Activated naive CD4-positive, alpha-beta T cell treated with anti-CD3 and anti-CD28 coated beads for 36 hours (primary cell): ENCODE data around the gene GDF10. TPM values are rescaled to one million over a fixed set of nuclear protein-coding genes. Genes with fewer than 3 reads are reported as not detected.

Source experiments
- CTCF ChIA-PET: fragments of 350-600 bp; sonication (Branson Sonifier 250); formaldehyde crosslinking; loops from one replicate; lab custom pipeline; 2021; ENCODE audit warnings: antibody characterized with exemption; lab: Charles Lee
- DNase-seq: peaks from one replicate; pipeline ENCODE4 v3.0.0-alpha.2; 2020
- H3K27ac Mint-ChIP-seq: one replicate; pipeline ENCODE4 v1.8.0; 2021; ENCODE audit warnings: mild to moderate bottlenecking, mixed read lengths
- H3K27me3 Mint-ChIP-seq: one replicate; pipeline ENCODE4 v1.8.0; 2021; ENCODE audit warnings: low read depth, mixed read lengths
- H3K36me3 Mint-ChIP-seq: one replicate; pipeline ENCODE4 v1.8.0; 2021; ENCODE audit warnings: low read depth, mixed read lengths
- H3K4me1 Mint-ChIP-seq: one replicate; pipeline ENCODE4 v1.8.0; 2021; ENCODE audit warnings: low read depth, mixed read lengths
- H3K4me3 Mint-ChIP-seq: one replicate; pipeline ENCODE4 v1.8.0; 2021; ENCODE audit warnings: mild to moderate bottlenecking, moderate library complexity, mixed read lengths
- H3K9me3 Mint-ChIP-seq: one replicate; pipeline ENCODE4 v1.8.0; 2021; ENCODE audit warnings: mixed read lengths
- intact Hi-C: fragments of 100-400 bp; cut with micrococcal nuclease; formaldehyde crosslinking; loops from one replicate; pipeline ENCODE4 v1.15.1; 2023
- total RNA-seq, 2 experiments: library from RNA; stranded (reverse); gene quantifications; one replicate each; pipeline ENCODE4 v1.2.3, GENCODE V29; 2021

Gene GDF10
- total RNA-seq, 2 experiments from 2014 or later, result 0.12 to 0.19 TPM

- no peaks in the 10 kb centered on the region for H3K4me1 Mint-ChIP-seq
- H3K4me3 Mint-ChIP-seq, result no peak overlapping the region
- H3K27ac Mint-ChIP-seq, result no peak overlapping the region
- CTCF ChIA-PET, result interaction anchor here (0.8 kb wide), 1 partner anchor 272 kb away, joined by 4 read pairs; no protein-coding TSS in a partner anchor
- H3K36me3 Mint-ChIP-seq, result no peaks in the 10 kb centered on the region
- no peaks in the 10 kb centered on the region for H3K27me3 Mint-ChIP-seq
- DNase-seq, result no peak
- H3K9me3 Mint-ChIP-seq, result no peaks in the 10 kb centered on the region
- intact Hi-C loops, result no loop called here
Measured at GRCh38 chr10:47320812-47321211, 20.8 kb downstream of the GDF10 start.

GRCh38 chr10:47321521-47322195 is 21.7 kb downstream of the GDF10 start:
- DNase-seq, result no peak
- Mint-ChIP-seq H3K4me1 (no peaks in the 10 kb centered on the region), H3K9me3 (no peaks in the 10 kb centered on the region), H3K27ac (no peak overlapping the region), H3K4me3 (no peak overlapping the region), H3K36me3 (no peaks in the 10 kb centered on the region), H3K27me3 (no peaks in the 10 kb centered on the region)
- intact Hi-C loops, result no loop called here
- CTCF ChIA-PET, result interaction anchor here (1.1 kb wide), 1 partner anchor 11 kb away, joined by 3 read pairs; no protein-coding TSS in a partner anchor

- intact Hi-C loops, result no loop called here
- Mint-ChIP-seq H3K36me3 (no peaks in the 10 kb centered on the region), H3K4me3 (no peak within 1 kb of the TSS), H3K4me1 (no peaks in the 10 kb centered on the region), H3K27ac (no peak within 1 kb of the TSS), H3K27me3 (no peaks in the 10 kb centered on the region), H3K9me3 (no peaks in the 10 kb centered on the region)
- DNase-seq, result no peak
- CTCF ChIA-PET, result interaction anchor here (1.1 to 2.2 kb wide), 4 partner anchors 11 to 298 kb away, joined by 3 to 7 read pairs (median 4); no protein-coding TSS in a partner anchor
Measured at GRCh38 chr10:47322300-47323061, 22.5 kb downstream of the GDF10 start, which contains the start of gene GDF2. Gene GDF2, plus strand, starts transcription at chr10:47322454. Its CDS starts 215 bp downstream, at chr10:47322669.

GRCh38 chr10:47323087-47323486 is 23.1 kb downstream of the GDF10 start:
- H3K27me3 Mint-ChIP-seq, result no peaks in the 10 kb centered on the region
- no peak for DNase-seq
- H3K27ac Mint-ChIP-seq, result no peak overlapping the region
- intact Hi-C loops, result no loop called here
- no peaks in the 10 kb centered on the region for H3K36me3 Mint-ChIP-seq
- H3K9me3 Mint-ChIP-seq, result no peaks in the 10 kb centered on the region
- no peak overlapping the region for H3K4me3 Mint-ChIP-seq
- H3K4me1 Mint-ChIP-seq, result no peaks in the 10 kb centered on the region
- CTCF ChIA-PET, result interaction anchor here (1.1 to 2.2 kb wide), 4 partner anchors 11 to 298 kb away, joined by 3 to 7 read pairs (median 4); no protein-coding TSS in a partner anchor

- CTCF ChIA-PET, result interaction anchor here (1.0 to 2.2 kb wide), 5 partner anchors 12 to 299 kb away, joined by 3 to 7 read pairs (median 4); no protein-coding TSS in a partner anchor
- H3K36me3 Mint-ChIP-seq, result no peaks in the 10 kb centered on the region
- no peaks in the 10 kb centered on the region for H3K27me3 Mint-ChIP-seq
- H3K4me1 Mint-ChIP-seq, result no peaks in the 10 kb centered on the region
- no peaks in the 10 kb centered on the region for H3K9me3 Mint-ChIP-seq
- DNase-seq, result no peak
- no peak overlapping the region for H3K27ac Mint-ChIP-seq
- intact Hi-C loops, result no loop called here
- no peak overlapping the region for H3K4me3 Mint-ChIP-seq
Measured at GRCh38 chr10:47323636-47324296, 23.8 kb downstream of the GDF10 start.

- Mint-ChIP-seq H3K4me3 (no peak overlapping the region), H3K27ac (no peak overlapping the region), H3K36me3 (no peaks in the 10 kb centered on the region), H3K9me3 (no peaks in the 10 kb centered on the region), H3K27me3 (no peaks in the 10 kb centered on the region), H3K4me1 (no peaks in the 10 kb centered on the region)
- CTCF ChIA-PET, result interaction anchor here (1.0 to 1.3 kb wide), 2 partner anchors 15 to 301 kb away, joined by 3 read pairs; no protein-coding TSS in a partner anchor
- no peak for DNase-seq
- intact Hi-C loops, result no loop called here
Measured at GRCh38 chr10:47325303-47326291, 25.6 kb downstream of the GDF10 start.

- DNase-seq, result no peak
- intact Hi-C loops, result no loop called here
- Mint-ChIP-seq H3K4me1 (no peaks in the 10 kb centered on the region), H3K9me3 (no peaks in the 10 kb centered on the region), H3K27ac (no peak overlapping the region), H3K36me3 (no peaks in the 10 kb centered on the region), H3K4me3 (no peak overlapping the region), H3K27me3 (no peaks in the 10 kb centered on the region)
- CTCF ChIA-PET, result no interaction called here
Measured at GRCh38 chr10:47326306-47326926, 26.4 kb downstream of the GDF10 start.

- H3K4me1 Mint-ChIP-seq, result no peaks in the 10 kb centered on the region
- no peaks in the 10 kb centered on the region for H3K9me3 Mint-ChIP-seq
- intact Hi-C loops, result no loop called here
- no peak overlapping the region for H3K4me3 Mint-ChIP-seq
- CTCF ChIA-PET, result no interaction called here
- DNase-seq, result no peak
- no peaks in the 10 kb centered on the region for H3K27me3 Mint-ChIP-seq
- H3K27ac Mint-ChIP-seq, result no peak overlapping the region
- no peaks in the 10 kb centered on the region for H3K36me3 Mint-ChIP-seq
Measured at GRCh38 chr10:47326927-47327330, 26.9 kb downstream of the GDF10 start.

- Mint-ChIP-seq H3K27me3 (no peaks in the 10 kb centered on the region), H3K4me1 (no peaks in the 10 kb centered on the region), H3K9me3 (no peaks in the 10 kb centered on the region), H3K4me3 (no peak overlapping the region), H3K36me3 (no peaks in the 10 kb centered on the region), H3K27ac (no peak overlapping the region)
- intact Hi-C loops, result no loop called here
- CTCF ChIA-PET, result no interaction called here
- DNase-seq, result no peak
Measured at GRCh38 chr10:47329855-47330254, 29.9 kb downstream of the GDF10 start.

- Mint-ChIP-seq H3K27me3 (no peaks in the 10 kb centered on the region), H3K36me3 (no peaks in the 10 kb centered on the region), H3K27ac (no peak overlapping the region), H3K4me1 (no peaks in the 10 kb centered on the region), H3K9me3 (no peaks in the 10 kb centered on the region), H3K4me3 (no peak overlapping the region)
- CTCF ChIA-PET, result no interaction called here
- intact Hi-C loops, result no loop called here
- DNase-seq, result no peak
Measured at GRCh38 chr10:47330366-47330765, 30.4 kb downstream of the GDF10 start.

GRCh38 chr10:47330804-47331203 is 30.8 kb downstream of the GDF10 start:
- no peak overlapping the region for H3K4me3 Mint-ChIP-seq
- H3K27me3 Mint-ChIP-seq, result no peaks in the 10 kb centered on the region
- H3K4me1 Mint-ChIP-seq, result no peaks in the 10 kb centered on the region
- no peak overlapping the region for H3K27ac Mint-ChIP-seq
- DNase-seq, result no peak
- CTCF ChIA-PET, result interaction anchor here (1.4 kb wide), 1 partner anchor 10 kb away, joined by 5 read pairs; no protein-coding TSS in a partner anchor
- intact Hi-C loops, result no loop called here
- no peaks in the 10 kb centered on the region for H3K9me3 Mint-ChIP-seq
- H3K36me3 Mint-ChIP-seq, result no peaks in the 10 kb centered on the region
